HG03469 (cell line): ENCODE data around the gene SPHK1.

Source experiments
- ATAC-seq: cut with Tn5 transposase; IDR thresholded peaks from one replicate; pipeline ENCODE4 v1.9.1; 2021; ENCODE audit warnings: mild to moderate bottlenecking, moderate library complexity, moderate number of reproducible peaks; ENCODE audit not compliant: unreplicated experiment

The SPHK1 gene

GRCh38 chr17:76363107-76363842 is 21.1 kb upstream of the SPHK1 start:
- no peak for ATAC-seq

- ATAC-seq = no peak
These were observed 19.0 kb upstream of the SPHK1 start for GRCh38 chr17:76365256-76365903.

GRCh38 chr17:76366247-76366646 is 18.2 kb upstream of the SPHK1 start:
- ATAC-seq = no peak

- no peak for ATAC-seq
These were observed 16.8 kb upstream of the SPHK1 start for GRCh38 chr17:76367642-76368041.

- ATAC-seq = no peak
These were observed 15.9 kb upstream of the SPHK1 start for GRCh38 chr17:76368545-76368944.

GRCh38 chr17:76369379-76369778 is 15.0 kb upstream of the SPHK1 start:
- no peak for ATAC-seq

- no peak for ATAC-seq
These were observed 14.6 kb upstream of the SPHK1 start for GRCh38 chr17:76369804-76370203.

GRCh38 chr17:76370261-76370993 is 14.0 kb upstream of the SPHK1 start:
- ATAC-seq = no peak

GRCh38 chr17:76371656-76372628 is 12.5 kb upstream of the SPHK1 start:
- ATAC-seq = no peak

GRCh38 chr17:76376318-76377133 is 7.9 kb upstream of the SPHK1 start:
- ATAC-seq = no peak

GRCh38 chr17:76378548-76379274 is 5.7 kb upstream of the SPHK1 start:
- no peak for ATAC-seq

GRCh38 chr17:76379275-76379641 is 5.2 kb upstream of the SPHK1 start:
- no peak for ATAC-seq

GRCh38 chr17:76379646-76380376 is 4.6 kb upstream of the SPHK1 start:
- ATAC-seq = no peak

GRCh38 chr17:76381633-76382350 is 2.6 kb upstream of the SPHK1 start:
- no peak for ATAC-seq

GRCh38 chr17:76382351-76382802 is 2.0 kb upstream of the SPHK1 start:
- no peak for ATAC-seq

- ATAC-seq = no peak
These were observed 1.4 kb upstream of the SPHK1 start for GRCh38 chr17:76382803-76383545.

- ATAC-seq = no peak
These were observed 725 bp upstream of the SPHK1 start for GRCh38 chr17:76383546-76384221.
